SK-N-MC (cell line): ENCODE measurements around the gene CLMP.

Experiments used
- EZH2 ChIP-seq: fragments of 200-600 bp; sonication (generic); IDR thresholded peaks from one replicate; pipeline ENCODE4 v1.6.1; 2017; ENCODE audit warnings: antibody characterized with exemption
- FOXP2 ChIP-seq: optimal IDR thresholded peaks from 2 replicates; pipeline ENCODE3; 2011; ENCODE audit warnings: mild to moderate bottlenecking, moderate library complexity; ENCODE audit not compliant: insufficient read depth; ENCODE audit errors: extremely low read length, control extremely low read depth

GRCh38 chr11:123073343-123074057 lies 121.5 kb downstream of the CLMP start:
- no peak for TF ChIP-seq EZH2
- TF ChIP-seq FOXP2 = no peak
